HG03432 (cell line): ENCODE results near the gene RARA.
"Not testable (repeated sequence)": the region's sequence is repeated elsewhere in the genome, so short reads cannot be mapped to it uniquely, and the experiment has no call there.

Experiments used
- ATAC-seq: cut with Tn5 transposase; IDR thresholded peaks from one replicate; pipeline ENCODE4 v1.9.1; 2021; ENCODE audit warnings: mild to moderate bottlenecking, moderate library complexity; ENCODE audit not compliant: unreplicated experiment

The RARA gene

GRCh38 chr17:40297511-40297910 lies 11.5 kb upstream of the RARA start:
- ATAC-seq, result no peak

- no peak for ATAC-seq
Measured at GRCh38 chr17:40298726-40299125, 10.3 kb upstream of the RARA start.

GRCh38 chr17:40299159-40299757 lies 9.7 kb upstream of the RARA start:
- ATAC-seq, result not testable (repeated sequence)

GRCh38 chr17:40301315-40301714 lies 7.7 kb upstream of the RARA start:
- ATAC-seq, result no peak

- no peak for ATAC-seq
Measured at GRCh38 chr17:40303009-40303657, 5.8 kb upstream of the RARA start.

- ATAC-seq, result no peak
Measured at GRCh38 chr17:40303708-40304551, 5.0 kb upstream of the RARA start.

GRCh38 chr17:40304552-40304863 lies 4.5 kb upstream of the RARA start:
- not testable (repeated sequence) for ATAC-seq

- ATAC-seq, result not testable (repeated sequence)
Measured at GRCh38 chr17:40304866-40305265, 4.1 kb upstream of the RARA start.

GRCh38 chr17:40306395-40306794 lies 2.6 kb upstream of the RARA start:
- no peak for ATAC-seq

GRCh38 chr17:40307001-40307730 lies 1.8 kb upstream of the RARA start:
- no peak for ATAC-seq

- no peak for ATAC-seq
Measured at GRCh38 chr17:40307740-40308239, 1.2 kb upstream of the RARA start.

GRCh38 chr17:40309949-40310510 lies 1.1 kb downstream of the RARA start:
- no peak for ATAC-seq

GRCh38 chr17:40310882-40311391 lies 2.0 kb downstream of the RARA start:
- no peak for ATAC-seq

GRCh38 chr17:40311575-40311974 lies 2.6 kb downstream of the RARA start:
- no peak for ATAC-seq

- peak; percentile 35 for ATAC-seq
Measured at GRCh38 chr17:40312131-40312731, 3.3 kb downstream of the RARA start.

- no peak for ATAC-seq
Measured at GRCh38 chr17:40312893-40313667, 4.1 kb downstream of the RARA start.

GRCh38 chr17:40313668-40314583 lies 4.9 kb downstream of the RARA start:
- ATAC-seq, result no peak

GRCh38 chr17:40314584-40314956 lies 5.6 kb downstream of the RARA start:
- no peak for ATAC-seq

GRCh38 chr17:40315206-40315605 lies 6.2 kb downstream of the RARA start:
- ATAC-seq, result no peak
